NCI-H748 (cell line): ENCODE measurements around the gene TPD52L1.

Experiments
- DNase-seq: peaks from one replicate; lab custom pipeline; 2025; ENCODE audit not compliant: unreplicated experiment; lab: John Stamatoyannopoulos, UW

TPD52L1 gene

DNA sequence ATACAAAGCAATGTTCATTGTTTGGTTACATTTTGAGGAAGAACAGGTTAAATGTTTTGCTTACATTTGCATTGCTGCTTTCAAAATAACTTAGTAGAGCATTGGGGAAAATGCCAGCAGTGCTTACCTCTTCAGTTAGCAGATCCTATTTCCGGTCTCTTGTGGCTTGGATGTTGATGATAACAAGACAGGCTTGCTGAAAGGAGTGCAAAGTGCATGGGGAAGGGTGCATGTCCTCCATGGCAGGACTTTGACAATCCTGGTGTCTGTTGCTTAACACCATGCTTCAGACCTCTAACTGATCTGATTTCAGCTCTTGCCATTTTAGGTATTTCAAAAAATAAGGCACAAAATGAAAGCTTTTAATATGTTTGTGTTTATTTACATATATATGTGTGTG is 21.1 kb downstream of the TPD52L1 start:
- no peak for DNase-seq

DNA sequence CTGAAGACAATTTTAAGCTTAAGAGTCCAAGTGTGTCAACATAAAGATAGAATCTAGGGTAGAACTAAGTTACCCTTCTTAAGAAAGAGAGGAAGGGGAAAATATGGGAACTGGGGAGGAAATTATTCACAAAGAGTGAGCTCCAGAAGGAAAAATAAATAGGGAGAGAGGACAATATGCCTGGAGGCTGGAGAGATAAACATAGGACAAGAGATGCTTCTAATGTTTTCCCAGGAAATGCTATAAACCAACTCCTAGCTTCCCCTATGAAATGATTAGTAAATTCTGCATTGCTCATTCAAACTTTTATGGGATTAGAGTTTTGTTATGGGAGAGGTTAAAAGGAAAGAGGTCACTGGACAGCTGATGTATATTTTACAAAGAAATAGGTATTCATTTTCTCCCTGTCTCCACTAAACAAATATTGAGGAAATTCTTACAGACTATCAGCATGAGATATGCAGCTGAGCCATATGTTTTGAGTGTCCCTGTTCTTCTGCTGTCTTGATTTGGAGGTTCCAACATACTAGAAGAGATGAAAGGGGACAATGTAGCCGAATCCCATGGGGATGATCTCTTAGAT is 22.0 kb downstream of the TPD52L1 start:
- no peak for DNase-seq

DNA sequence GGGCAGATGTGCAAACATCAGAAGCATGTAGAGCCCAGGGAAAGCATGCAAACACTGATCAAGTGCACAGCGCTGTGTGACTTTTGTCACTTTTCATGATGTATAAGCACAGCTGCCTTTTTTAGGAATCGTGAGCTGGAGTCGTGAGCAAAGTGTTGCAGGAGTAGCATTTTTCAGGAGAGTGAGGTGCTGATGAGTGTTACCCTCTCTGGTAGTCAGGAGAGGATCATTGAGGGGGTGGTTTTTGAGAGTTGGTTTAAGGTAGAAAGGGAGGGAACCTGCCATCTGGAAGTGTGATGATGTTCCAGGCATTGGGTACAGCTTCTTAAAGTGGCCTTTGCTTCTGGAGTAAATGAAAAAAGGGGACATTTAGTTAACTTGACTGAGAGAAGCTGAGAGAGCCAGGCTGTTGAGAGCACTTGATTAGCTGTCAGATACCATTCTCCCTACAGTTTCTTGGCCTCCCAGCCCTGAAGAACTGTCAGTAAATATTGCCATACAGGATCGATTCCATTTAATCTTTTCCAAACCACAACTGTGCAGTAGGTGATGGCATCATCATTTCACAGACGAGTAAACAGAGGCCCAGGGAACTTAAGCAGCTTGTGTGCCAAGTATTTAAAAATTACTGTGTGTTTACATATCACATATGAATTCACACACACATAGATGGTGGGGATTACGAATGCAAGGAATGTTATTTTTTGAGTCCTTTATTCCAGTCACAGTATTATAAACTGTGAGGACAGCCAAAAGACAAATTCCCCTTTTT is 28.9 kb downstream of the TPD52L1 start:
- peak; percentile 40 for DNase-seq

DNA sequence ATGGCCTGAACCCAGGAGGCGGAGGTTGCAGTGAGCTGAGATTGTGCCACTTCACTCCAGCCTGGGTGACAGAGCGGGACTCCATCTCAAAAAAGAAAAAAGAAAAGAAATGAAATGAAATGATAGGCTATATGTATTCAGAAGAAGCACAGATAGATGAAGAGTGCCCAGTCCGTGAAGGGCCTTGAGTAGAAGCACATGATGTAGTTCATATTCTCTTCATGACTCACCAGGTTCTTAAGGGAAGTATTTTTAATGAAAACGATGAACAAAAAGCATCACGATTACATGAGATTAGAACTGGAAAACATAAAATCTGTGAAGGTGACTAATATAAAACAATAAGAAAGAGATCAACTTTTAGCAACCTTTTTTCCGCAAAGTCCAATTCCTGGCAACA is 29.8 kb downstream of the TPD52L1 start:
- DNase-seq, result no peak

DNA sequence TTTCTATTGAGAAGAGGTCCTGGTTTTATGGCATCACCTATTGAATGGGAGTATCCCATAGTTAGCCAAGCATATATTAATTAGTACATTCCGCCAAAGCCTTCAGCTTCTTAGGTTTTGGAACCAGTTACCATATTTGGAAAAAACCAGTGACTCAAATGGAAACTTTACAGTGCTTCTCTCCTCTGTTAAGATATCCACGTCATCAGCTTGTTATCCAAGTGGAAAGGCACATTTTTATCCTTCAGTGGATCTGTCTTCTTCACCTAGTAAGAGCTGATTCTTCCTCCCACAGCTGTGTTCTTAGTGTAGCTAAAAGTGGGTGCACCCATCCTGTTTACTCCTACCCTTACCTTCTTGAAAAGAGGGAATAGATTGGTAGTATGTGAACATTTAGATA is 34.5 kb downstream of the TPD52L1 start:
- DNase-seq, result no peak

DNA sequence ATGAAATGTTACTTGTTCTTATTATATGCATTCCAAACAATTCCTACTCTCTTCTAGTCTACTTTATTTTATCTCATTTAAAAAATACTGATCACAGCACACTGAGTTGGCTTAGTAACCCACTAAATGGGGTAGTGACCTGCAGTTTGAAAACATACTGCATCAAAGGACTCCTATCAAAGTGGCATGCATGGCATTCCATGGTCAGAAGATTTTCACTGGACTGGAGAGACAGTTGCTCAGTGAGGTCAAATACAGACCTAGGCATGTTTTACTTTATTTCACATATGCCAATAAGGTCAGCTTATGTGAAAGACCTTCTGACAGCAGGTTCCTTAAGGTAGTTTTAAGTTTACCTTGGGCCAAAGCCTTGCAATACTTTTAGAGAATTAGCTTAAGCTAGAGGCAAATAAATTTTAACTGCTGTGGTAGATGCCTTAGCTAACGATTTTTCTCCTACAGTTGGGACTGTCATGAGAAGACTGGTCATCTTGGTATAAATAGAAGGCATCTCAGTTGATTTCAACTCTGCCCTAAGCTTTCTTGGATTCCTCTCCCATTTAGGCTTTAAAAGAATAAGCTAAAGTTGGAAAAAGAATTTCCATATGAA is 35.1 kb downstream of the TPD52L1 start:
- no peak for DNase-seq

DNA sequence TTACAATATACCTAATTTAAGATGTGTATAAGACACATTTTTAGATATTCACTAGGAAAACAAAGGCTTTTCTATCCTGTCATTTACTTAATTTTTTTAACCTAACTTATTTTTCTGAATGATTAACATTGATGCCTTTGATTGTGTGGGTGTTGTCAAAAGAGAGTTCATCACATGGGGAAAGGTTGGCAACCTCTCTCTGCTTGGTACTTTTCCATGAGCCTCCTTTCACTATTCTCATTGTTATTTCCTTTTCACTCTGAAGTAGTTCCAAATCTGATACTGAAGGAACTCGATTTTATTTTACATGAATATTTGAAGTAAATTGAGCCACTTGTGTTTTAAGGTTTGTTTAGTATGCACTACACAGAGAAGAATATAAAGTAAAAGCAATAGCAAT is 35.9 kb downstream of the TPD52L1 start:
- no peak for DNase-seq

DNA sequence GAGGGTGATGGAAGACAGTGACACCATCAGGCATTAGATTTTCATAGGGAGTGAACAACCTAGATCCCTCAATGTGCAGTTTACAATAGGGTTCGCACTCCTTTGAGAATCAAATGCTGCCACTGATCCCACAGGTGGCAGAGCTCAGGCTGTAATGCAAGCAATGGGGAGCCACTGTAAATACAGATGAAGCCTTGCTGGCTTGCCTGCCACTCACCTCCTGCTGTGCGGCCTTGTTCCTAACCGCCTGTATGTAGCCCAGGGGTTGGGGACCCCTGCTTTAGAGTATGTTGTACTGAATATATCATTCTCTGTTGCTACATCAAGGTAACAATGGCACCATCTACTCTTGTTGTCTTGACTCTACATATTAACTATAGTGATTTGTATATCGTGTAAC is 37.1 kb downstream of the TPD52L1 start:
- no peak for DNase-seq

DNA sequence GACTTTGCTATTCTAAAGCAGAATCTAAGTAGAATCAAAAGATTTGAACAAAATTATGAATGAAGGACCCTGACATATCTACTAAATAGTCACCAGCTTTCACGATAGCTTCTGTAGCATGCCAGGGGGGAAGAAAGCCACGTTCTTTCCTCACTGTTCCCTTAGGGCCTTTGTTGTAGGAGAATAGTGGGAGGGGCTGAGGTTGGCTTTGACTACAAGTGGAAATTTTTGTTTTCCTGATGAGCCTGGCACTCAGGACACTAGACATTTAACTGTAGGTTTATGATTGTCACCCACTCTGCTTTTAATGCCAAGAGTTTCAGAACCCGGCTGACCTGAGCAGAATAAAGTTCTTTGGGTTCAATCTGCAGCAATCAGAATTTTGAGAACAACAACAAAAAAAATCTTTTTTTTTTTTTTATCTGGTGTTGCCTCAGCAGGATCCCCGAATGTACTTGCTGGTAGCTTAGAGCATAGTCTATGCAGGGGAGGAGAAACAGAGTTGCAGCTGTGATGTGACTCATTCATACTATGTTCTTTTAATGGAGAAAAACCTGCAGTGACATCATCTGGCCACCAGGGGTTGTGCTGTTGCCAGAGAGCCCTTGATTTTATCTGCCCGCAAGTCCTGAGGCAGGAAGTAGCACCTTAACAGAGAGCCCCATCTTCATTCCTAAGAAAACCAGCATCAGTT is 38.5 kb downstream of the TPD52L1 start:
- DNase-seq, result peak; percentile 62

DNA sequence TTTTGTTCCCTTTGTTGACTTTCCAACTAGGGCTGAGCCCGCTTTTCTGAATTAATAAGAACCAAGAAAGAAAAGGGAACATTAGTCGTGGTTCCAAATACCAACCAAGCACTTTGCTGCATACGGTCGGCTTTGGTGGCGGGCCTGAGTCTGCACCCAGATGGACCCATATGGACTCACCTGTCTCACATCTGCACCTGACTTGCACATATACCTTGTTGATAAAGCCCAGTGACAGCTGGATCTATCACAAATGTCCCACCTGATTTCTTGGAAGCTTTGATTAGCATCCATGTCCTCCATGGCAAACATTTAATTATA is 39.0 kb downstream of the TPD52L1 start:
- no peak for DNase-seq

DNA sequence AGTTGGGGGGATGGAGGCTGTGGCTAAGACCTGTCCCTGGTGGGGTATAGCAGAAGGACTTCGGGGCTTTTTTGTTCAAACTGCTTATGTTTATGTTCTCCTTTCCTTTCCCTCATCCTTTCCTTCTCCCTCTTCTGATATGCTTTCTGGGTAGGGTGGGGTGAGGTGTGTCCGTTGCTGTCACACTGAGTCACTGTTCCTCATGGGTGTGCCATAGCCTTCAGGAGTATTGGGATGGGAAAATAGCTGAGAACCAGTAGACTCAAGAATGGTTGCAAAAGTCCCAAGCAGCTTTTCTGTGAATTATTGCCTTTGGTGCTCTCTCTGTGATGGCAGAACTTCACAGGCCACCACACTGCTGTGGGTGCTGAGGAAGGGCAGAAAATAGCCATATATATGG is 39.6 kb downstream of the TPD52L1 start:
- no peak for DNase-seq

DNA sequence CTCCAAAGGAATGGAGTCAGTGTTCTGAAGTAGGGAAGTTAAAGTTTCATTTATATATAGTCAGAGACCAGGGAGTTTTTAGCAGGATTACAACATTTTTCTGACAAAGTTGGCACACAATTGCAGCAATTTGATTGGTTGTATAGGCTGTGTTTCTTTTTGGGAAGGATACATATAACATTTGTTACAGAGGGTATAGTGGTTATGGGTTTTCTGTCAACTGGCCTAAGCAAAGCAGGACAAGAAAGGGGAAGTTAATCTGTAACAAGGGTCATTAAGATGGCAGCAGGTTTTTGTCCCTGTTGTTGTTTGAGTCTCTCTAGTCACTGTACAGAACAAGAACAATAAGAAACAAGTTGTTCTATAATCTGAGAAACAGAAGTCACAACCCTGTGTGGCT is 41.4 kb downstream of the TPD52L1 start:
- DNase-seq, result no peak

DNA sequence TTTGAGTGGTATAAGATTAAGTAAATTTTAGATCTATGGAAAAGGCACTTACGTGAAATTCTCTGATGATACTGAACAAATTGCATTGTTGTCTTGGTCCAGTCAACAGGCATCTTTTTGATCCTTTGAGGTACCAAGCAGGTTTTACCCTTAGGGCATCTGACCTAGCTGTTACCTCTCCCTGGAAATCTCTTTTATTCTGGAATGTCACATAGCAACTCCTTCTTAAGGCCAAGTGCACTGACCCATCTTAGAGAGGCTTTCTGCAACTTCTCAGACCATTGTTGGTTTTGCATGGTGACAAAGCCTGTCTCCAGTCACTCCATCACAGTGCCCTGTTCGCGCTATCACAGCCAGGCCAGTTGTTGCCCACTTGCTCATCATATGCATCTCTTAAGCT is 42.0 kb downstream of the TPD52L1 start:
- DNase-seq, result no peak

DNA sequence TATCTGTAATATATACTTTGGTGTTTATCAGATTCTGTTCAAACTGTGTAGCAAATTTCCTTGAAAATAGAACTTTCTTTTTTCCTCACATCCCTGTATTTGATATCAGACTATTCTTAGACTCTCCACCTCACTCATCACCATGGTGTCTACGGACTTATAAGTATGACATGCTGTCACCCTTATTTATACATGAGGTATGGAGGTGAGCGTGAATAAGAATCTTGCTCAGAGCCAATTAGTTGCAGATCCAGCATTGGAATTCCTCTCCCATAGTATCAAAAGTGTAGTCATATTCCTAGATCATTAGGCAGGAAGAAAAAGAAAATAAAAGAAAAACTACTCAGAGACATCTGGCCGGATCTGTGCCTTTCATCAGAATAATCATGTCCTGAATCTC is 43.0 kb downstream of the TPD52L1 start:
- DNase-seq, result no peak

DNA sequence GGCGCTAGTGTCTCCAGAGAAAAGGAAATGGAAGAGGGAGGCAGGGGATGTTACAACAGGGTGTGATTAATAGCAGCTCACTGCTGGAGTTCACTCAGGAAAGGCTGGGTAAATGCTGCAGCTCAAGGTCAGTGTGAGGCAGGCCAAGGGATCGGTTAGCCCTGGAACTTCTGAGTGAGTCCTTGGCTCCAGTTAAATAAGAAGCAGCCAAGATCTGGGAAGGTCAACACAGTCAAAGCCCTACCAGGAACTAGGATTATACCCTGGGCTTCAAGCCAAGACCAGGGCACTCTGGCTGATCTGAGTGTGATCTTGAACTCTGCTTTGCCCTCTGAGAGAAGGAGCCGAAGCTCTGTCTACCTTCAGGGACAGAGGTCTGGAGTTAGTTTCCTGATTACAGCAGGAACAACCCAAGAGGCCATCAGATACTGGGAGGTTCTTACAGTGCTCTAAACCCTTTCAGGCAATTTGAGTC is 44.3 kb downstream of the TPD52L1 start:
- no peak for DNase-seq

DNA sequence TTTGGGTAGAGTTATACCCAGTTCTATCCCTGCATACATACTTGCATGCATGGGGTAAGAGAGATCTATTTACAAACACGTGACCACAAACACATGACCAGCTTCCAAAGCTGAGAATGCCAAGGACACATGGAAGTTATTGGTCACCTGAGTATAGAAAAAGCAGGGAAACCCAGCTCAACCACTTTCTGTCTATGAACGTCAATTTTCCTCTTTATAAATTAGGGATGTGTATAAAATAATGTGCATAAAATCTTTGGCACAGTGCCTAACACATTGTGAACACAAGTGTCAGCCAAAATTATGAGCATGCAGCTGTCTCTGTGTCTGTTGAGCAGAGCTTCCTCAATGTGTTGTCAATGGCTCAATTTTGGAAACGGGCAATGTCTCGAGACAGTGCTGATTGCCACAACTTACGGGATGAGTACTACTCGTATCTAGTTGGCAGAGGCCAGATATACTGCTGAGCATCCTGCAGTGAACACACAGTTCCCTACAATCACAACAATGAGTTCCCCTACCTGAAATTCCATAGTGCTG is 44.9 kb downstream of the TPD52L1 start:
- no peak for DNase-seq

DNA sequence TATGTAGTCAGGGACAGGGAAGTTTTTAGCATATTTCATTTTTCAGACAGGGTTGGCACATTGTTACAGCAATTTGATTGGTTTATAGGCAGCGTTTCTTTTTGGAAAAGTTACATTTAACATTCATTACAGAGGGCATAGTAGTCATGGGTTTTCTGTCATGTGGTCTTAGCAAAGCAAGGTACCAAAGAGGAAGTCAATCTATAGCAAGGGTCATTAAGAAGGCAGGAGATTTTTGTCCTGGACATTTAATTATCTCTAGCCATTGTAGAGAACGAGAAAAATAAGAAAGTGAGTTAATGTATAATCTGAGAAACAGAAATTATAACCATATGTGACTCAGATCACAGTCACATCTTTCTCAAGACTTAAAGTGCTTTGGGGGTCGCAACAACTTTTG is 47.4 kb downstream of the TPD52L1 start:
- no peak for DNase-seq

DNA sequence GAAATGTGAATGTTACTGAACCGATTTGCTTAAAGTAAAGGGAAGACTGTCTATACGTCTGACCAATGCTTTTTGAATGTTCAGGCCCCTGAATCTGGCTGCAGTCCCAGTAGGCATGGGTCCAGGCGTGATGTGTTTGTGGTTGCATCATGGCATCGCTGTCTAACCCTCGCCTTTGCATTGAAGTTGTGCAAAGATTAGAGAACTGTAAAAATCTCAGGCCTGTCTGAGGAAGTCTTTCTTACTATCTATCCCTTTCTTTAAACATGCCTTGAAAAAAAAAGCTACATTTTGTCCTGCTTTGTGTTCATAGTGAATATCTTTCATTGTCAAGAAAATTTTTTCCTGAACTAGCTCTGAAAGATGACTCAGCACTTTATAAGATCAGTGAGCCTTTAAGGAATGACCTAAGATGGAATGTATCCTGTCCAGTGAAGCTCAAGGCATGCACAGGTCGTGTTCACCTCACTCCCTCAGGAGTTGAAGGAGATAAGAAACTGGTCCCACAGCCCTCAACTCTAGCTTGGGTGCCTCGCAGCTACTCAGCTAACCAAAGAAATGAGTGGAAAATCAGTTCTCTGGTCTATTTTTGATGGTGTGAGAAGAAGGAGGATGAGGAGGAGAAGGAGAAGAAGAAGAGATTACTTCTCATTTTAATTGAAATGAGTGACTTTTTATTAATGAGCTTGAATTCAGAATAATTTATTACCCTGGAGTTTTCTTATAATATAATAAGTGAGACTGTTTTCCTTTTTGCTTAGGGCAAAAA is 48.6 kb downstream of the TPD52L1 start:
- DNase-seq, result no peak

DNA sequence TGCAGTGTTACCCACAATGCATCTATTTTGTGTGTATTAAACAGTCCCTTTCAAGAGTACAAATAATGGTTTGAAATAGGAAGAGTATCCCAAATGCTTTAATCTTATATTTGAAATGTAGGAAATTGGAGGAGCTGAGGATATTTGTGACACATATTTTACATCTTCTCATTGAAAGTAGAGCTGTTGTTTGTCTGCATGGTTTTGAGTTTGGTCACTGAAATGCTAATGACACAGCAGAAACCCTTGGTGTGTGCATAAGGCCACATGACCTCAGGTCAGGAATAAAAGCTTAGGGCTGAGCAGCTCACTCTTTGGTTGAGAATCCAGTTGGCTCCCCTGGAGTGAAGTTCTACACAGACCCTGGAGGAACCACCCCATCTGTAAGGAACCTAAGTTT is 49.8 kb downstream of the TPD52L1 start:
- no peak for DNase-seq

DNA sequence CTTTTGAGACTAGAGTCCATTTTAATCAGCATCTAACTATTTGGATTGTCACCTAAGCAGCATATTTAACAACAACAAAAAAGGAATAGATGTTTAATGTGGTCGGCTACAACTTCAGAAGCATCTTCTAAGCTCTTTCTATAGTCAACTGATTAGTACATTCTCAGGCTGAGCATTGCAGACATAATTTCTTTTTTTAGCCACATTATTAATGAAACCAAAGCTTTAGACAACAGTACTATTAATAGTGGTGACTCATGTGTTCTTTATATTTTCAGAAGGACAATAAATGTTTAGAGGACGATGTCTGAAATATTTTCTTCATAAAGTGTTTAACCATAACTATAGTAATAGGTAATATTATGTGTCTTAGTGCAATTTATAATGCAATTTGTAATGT is 52.4 kb downstream of the TPD52L1 start:
- no peak for DNase-seq

DNA sequence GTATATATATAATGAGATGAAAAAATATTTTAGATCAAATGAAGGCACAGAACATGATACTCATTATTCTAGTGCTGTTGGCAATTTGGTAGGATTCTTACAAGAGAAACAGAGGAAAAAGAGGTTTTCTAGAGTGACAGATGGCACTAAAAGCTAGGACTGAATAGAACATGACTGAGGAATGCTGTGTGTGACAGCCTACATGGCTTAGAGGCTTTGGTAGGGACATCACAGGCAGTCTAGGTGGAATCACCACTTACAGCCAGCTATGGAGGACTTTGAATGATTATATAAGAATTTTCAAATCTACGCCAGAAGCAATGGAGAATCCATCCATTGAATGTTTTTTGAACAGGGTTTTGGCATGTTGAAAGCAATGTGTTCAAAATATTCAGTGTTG is 52.8 kb downstream of the TPD52L1 start:
- no peak for DNase-seq
